GM13976 (cell line): ENCODE data around the gene DDRGK1.

ENCODE experiments used
- DNase-seq: peaks from one replicate; pipeline ENCODE4 v3.0.0; 2012; ENCODE audit warnings: low spot score
- CTCF ChIP-seq: IDR thresholded peaks from 2 replicates; pipeline ENCODE4 v1.5.1; 2012; ENCODE audit warnings: borderline replicate concordance, mild to moderate bottlenecking; ENCODE audit not compliant: insufficient read depth; ENCODE audit errors: extremely low read depth, missing control alignments, control extremely low read depth
- in situ Hi-C: fragments of 300-500 bp; cut with MboI; formaldehyde crosslinking; loops from one replicate; pipeline ENCODE4 v1.12.0; 2022; ENCODE audit warnings: low sequenced_read_pairs, mixed read lengths, inconsistent platforms; ENCODE audit not compliant: unreplicated experiment

DDRGK1 gene

GRCh38 chr20:3246682-3247081 is 42.2 kb upstream of the DDRGK1 start:
- in situ Hi-C loops, result no loop called here
- no peak for TF ChIP-seq CTCF
- DNase-seq, result no peak

GRCh38 chr20:3245711-3246110 is 41.2 kb upstream of the DDRGK1 start:
- DNase-seq, result no peak
- TF ChIP-seq CTCF, result no peak
- in situ Hi-C loops, result no loop called here

- TF ChIP-seq CTCF, result no peak
- no peak for DNase-seq
- in situ Hi-C loops, result no loop called here
Observed at GRCh38 chr20:3245156-3245555, 40.7 kb upstream of the DDRGK1 start.

- in situ Hi-C loops, result no loop called here
Observed at GRCh38 chr20:3244613-3245012, 40.1 kb upstream of the DDRGK1 start.

GRCh38 chr20:3243718-3244358 is 39.4 kb upstream of the DDRGK1 start:
- DNase-seq, result no peak
- in situ Hi-C loops, result no loop called here
- no peak for TF ChIP-seq CTCF

More at GRCh38 chr20:3244613-3245012, 40.1 kb upstream of the DDRGK1 start:
- no peak for DNase-seq
- no peak for TF ChIP-seq CTCF

GRCh38 chr20:3242172-3242692 is 37.8 kb upstream of the DDRGK1 start:
- in situ Hi-C loops, result no loop called here

More at GRCh38 chr20:3242172-3242692, 37.8 kb upstream of the DDRGK1 start:
- no peak for DNase-seq
- TF ChIP-seq CTCF, result no peak
